ENCODE data around the gene RBPJL.

- TF ChIP-seq MAX (IDR thresholded peaks at IDR 0.05) (peak; percentile 86), YY1 (IDR thresholded peaks at IDR 0.05; ENCODE audit: low read depth, low read length) (no peak)
Measured at GRCh38 chr20:45306431-45306982, at the start of gene RBPJL.
